GM20000 (cell line): ENCODE measurements around the gene CMSS1.

ENCODE experiments used
- DNase-seq: peaks from one replicate; pipeline ENCODE4 v3.0.0; 2012; ENCODE audit warnings: low spot score
- TF ChIP-seq, protein P1 (sequence below): IDR thresholded peaks from 2 replicates; pipeline ENCODE4 v1.5.1; 2012; ENCODE audit warnings: mild to moderate bottlenecking, control low read depth; ENCODE audit errors: extremely low read depth, missing control alignments

Gene CMSS1

DNA sequence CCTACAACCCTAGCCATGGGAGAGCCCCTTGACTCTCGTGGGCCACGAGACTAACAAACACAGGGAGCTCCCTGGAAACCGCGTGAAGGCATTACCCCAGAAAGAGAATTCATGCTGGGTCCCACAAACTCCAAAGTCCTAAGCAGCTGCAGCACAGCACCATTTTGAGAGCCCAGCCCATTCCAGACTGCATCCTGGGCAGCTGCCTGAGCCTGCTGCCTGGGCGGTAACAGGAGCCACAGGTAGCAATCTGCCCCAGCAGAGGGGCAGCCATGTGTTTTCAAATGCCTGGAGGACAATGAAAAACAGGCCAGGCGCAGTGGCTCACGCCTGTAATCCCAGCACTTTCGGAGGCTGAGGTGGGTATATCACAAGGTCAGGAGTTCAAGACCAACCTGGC, 380.2 kb downstream of the CMSS1 start:
- no peak for DNase-seq
- TF ChIP-seq, protein P1, sequence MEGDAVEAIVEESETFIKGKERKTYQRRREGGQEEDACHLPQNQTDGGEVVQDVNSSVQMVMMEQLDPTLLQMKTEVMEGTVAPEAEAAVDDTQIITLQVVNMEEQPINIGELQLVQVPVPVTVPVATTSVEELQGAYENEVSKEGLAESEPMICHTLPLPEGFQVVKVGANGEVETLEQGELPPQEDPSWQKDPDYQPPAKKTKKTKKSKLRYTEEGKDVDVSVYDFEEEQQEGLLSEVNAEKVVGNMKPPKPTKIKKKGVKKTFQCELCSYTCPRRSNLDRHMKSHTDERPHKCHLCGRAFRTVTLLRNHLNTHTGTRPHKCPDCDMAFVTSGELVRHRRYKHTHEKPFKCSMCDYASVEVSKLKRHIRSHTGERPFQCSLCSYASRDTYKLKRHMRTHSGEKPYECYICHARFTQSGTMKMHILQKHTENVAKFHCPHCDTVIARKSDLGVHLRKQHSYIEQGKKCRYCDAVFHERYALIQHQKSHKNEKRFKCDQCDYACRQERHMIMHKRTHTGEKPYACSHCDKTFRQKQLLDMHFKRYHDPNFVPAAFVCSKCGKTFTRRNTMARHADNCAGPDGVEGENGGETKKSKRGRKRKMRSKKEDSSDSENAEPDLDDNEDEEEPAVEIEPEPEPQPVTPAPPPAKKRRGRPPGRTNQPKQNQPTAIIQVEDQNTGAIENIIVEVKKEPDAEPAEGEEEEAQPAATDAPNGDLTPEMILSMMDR, result no peak

DNA sequence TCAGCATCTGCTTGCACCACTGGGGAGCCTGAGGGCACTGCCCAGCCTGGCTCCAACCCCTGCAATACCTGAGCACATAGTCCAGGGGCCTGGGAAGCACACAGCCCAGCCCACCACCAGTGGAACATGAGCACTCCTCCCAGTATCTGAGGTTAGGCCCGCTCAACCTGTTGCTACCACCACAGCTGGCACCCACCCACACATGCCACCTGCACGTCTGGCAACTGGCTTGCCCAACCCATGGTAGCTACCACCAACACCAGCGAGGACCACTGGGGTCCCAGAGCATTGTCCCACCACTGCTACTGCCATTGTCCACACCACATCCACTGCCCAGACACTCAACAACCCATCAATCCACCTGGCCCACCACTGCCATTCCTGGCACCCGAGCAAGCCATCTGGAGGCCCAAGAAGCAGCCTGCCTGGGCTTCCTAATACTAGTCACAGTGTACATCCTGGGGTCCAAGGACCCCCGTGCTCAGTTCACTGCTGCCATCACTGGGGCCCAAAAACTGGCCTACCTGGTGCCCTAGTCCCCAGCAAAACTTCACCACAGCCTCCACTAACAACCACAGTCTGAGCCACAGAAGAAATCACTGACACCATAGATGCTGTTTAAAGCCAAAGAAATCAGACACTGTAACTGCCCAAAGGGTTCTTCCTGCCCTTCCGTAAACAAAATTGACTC, 381.1 kb downstream of the CMSS1 start:
- DNase-seq, result no peak

DNA sequence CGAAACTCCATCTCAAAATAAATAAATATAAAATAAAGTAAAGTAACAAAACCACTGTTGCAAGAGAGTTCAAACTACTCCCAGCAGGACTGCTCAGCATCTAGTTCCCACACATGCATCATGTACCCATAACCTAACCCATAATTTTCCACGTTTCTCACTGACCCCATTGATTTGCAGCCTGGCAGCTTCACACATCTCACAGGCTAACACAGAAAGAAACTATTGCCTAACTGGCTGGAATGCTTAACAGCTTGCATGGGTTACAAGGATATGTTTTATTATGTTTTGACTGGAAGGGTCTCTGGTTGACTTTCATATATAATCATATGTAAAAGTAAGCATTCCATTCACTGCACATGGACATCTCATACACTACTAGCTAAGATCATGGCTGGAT, 387.5 kb downstream of the CMSS1 start:
- TF ChIP-seq, protein P1, result no peak
- DNase-seq, result no peak

More for the DNA sequence above, 381.1 kb downstream of the CMSS1 start:
- TF ChIP-seq, protein P1, result no peak

DNA sequence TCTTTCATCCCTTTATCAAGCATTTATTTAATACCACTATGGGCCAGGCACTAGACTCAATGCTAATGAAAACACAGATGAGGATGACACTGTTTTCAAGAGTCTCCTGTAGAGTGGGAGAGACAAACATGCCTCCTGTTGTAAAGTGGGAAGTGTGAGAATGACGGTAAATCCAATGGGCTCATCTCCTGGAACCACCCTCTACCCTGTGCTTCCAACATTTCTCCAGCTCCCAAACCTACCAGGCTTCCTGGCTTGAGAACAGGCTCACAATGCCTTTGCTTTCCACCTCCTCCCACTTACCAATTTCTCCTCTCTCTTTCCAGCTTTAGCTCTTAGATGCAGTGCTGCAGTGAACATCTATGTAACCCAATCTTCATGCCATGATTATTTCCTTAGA, 389.0 kb downstream of the CMSS1 start:
- TF ChIP-seq, protein P1, result no peak
- DNase-seq, result no peak

DNA sequence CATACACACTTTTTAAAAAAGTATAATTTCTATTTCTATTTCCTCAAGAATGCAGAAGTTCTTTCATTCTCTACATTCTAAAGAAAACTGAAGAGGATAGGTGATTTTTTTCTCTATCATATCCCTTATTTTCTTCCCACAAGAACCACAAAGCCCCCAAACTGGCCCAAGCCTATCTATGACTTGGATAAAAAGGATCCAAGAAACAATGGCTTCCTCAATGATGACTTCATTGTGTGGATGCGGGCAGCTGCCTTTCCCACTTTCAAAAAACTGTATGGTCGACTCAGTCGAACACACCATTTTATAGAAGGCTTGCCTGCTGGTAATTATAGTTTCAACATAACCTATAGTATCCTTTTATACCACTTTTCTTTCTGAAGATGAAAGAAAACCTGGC, 390.2 kb downstream of the CMSS1 start:
- no peak for DNase-seq
- TF ChIP-seq, protein P1, result no peak

DNA sequence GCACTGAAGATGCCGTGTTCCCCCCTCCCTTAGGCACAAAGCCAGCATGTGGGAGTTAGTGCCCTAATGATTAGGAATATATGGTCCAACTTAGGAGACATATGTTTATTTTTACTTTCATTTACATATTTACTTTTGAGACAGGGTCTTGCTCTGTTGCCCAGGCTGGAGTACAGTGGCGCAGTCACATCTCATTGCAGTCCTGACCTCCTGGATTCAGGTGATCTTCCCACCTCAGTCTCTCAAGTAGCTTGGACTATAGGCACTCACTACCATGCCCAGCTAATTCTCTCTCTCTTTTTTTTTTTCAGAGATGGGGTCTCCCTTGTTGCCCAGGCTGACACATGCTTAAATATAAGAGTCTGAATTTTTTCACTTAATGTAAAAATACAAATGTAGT, 391.5 kb downstream of the CMSS1 start:
- TF ChIP-seq, protein P1, result no peak
- no peak for DNase-seq

DNA sequence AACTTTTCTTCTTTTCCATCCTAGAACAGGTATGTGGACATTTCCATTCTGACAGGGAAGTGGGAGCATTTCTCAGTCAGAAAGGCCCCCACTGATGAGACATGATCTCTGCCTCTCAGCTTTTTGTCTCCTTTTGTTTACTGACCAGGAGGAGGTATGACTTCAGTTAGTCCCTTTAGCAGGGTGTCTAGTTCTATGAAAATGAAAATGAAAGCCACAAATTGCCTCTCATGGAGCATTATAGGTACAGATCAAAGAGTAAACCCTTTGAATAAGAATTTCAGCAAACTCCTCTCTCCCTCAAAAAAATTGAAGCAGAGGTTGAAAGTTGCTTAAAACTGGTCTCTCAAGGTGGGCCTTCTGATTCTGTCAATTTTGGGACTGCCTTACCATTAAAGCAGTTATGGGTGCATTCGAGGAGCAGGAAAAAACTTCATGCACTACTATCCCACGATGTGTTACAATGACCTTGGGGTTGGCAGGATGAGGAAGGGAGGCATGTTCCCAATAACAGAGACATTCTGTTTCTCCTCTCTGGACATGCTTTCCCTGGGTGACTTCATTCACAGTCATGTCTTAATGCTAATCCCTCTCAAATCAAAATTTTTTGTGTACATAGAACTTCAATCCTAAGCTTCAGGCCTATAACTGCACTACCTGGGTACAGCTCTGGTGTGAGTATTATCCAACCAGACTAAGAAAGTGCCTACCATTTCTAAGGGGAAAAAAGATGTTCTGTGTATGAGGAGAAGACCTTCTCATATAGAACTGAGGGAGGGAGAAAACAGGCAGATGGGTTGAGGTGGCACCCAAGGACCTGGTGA, 392.5 kb downstream of the CMSS1 start:
- DNase-seq, result peak; percentile 78
- TF ChIP-seq, protein P1, result no peak
